HepG2 (cell line): ENCODE results near the gene PYY. TPM values are rescaled to one million over a fixed set of nuclear protein-coding genes. Genes with fewer than 3 reads are reported as not detected.

Source experiments
- ARID4A ChIP-seq: sonication (generic); formaldehyde crosslinking; IDR thresholded peaks from 2 replicates; pipeline ENCODE4 v1.5.0; 2020; ENCODE audit warnings: mild to moderate bottlenecking, missing genetic modification reagents, borderline replicate concordance
- ASH2L ChIP-seq: fragments of 300-600, 200-600 bp; sonication (generic); IDR thresholded peaks from 2 replicates; pipeline ENCODE4 v1.7.0; 2017; ENCODE audit warnings: low read depth, mild to moderate bottlenecking, moderate library complexity, mixed read lengths, low read length; ENCODE audit not compliant: insufficient read length
- ETV5 ChIP-seq: IDR thresholded peaks from 2 replicates; pipeline ENCODE4 v1.6.1; 2018; ENCODE audit warnings: missing biosample characterization, missing genetic modification reagents, inconsistent platforms, borderline replicate concordance
- FOXA3 ChIP-seq: IDR thresholded peaks from 2 replicates; pipeline ENCODE4 v1.6.1; 2016; ENCODE audit warnings: missing genetic modification reagents, missing compliant biosample characterization
- FOXO1 ChIP-seq: sonication (generic); formaldehyde crosslinking; IDR thresholded peaks from 2 replicates; pipeline ENCODE4 v1.4.0; 2020; ENCODE audit warnings: missing genetic modification reagents
- IRF2 ChIP-seq: IDR thresholded peaks from 2 replicates; pipeline ENCODE4 v1.6.1; 2018; ENCODE audit warnings: missing genetic modification reagents, missing compliant biosample characterization
- ZBTB3 ChIP-seq: sonication (generic); formaldehyde crosslinking; IDR thresholded peaks from 2 replicates; pipeline ENCODE4 v1.4.0; 2020; ENCODE audit warnings: low read depth, mild to moderate bottlenecking, moderate library complexity, missing genetic modification reagents, borderline replicate concordance
- ZNF460 ChIP-seq: sonication (generic); formaldehyde crosslinking; IDR thresholded peaks from 2 replicates; pipeline ENCODE4 v1.5.1; 2020; ENCODE audit warnings: missing genetic modification reagents, mild to moderate bottlenecking, borderline replicate concordance
- ZNF503 ChIP-seq: sonication (generic); formaldehyde crosslinking; IDR thresholded peaks from 2 replicates; pipeline ENCODE4 v1.4.0; 2020; ENCODE audit warnings: missing genetic modification reagents
- ZNF574 ChIP-seq: sonication (generic); formaldehyde crosslinking; IDR thresholded peaks from 2 replicates; pipeline ENCODE4 v1.4.0; 2020; ENCODE audit warnings: missing genetic modification reagents
- ZNF609 ChIP-seq: sonication (generic); formaldehyde crosslinking; IDR thresholded peaks from 2 replicates; pipeline ENCODE4 v1.4.0; 2020; ENCODE audit warnings: mild to moderate bottlenecking, missing genetic modification reagents, borderline replicate concordance
- polyA plus RNA-seq, 8 experiments: library from polyadenylated mRNA; depleted of rRNA in 3 of 8; stranded (reverse) in 7 of 8; unstranded in 1 of 8; fragments of >200 nt; fragmentation: Illumina TruSeq in 4 of 8; extraction: Trizol in 4 of 8; gene quantifications; 2 replicates each; pipeline versions ENCODE4 v1.2.1 to v1.2.3, GENCODE V29; 2011 to 2016; ENCODE audit warnings: low read depth in 4 of 8, missing spikeins in 1 of 8, mixed read lengths in 1 of 8; ENCODE audit not compliant: insufficient read depth in 1 of 8
- total RNA-seq, 5 experiments: library from RNA; depleted of rRNA; stranded (reverse); fragments of >200 nt; fragmentation: Illumina TruSeq; extraction: Trizol; gene quantifications; 2 replicates each; pipeline ENCODE4 v1.2.3, GENCODE V29; 2016; ENCODE audit warnings: low read depth in 1 of 5
- TF ChIP-seq, protein P1 (sequence below): IDR thresholded peaks from 2 replicates; pipeline ENCODE4 v1.6.1; 2012; ENCODE audit warnings: inconsistent platforms

PYY gene
- total and polyA plus RNA-seq, 2 of the 13 experiments (the other 11 are each of a cell fraction or from before 2014, with no cell fraction given), result 0.25 TPM; not detected in 1

GRCh38 chr17:43972444-43973212 is 18.9 kb upstream of the PYY start (continued):
- TF ChIP-seq ZNF609 (peak; percentile 24; the same call in 1 of the 2 replicates), ZNF460 (CRISPR knock-in tag) (peak; percentile 97), ARID4A (CRISPR knock-in tag) (peak; percentile 50; the same call in 1 of the 2 replicates), IRF2 (CRISPR knock-in tag) (peak; percentile 45; the same call in 1 of the 2 replicates), ZBTB3 (CRISPR knock-in tag) (peak; percentile 64; the same call in 1 of the 2 replicates), FOXO1 (CRISPR knock-in tag) (peak; percentile 38; the same call in 1 of the 2 replicates), ETV5 (peak; percentile 49; the same call in 1 of the 2 replicates), FOXA3 (peak; percentile 45; the same call in 1 of the 2 replicates), ZNF574 (0 out of 2 replicates have a peak, but pooled peaks have one; percentile 26), ASH2L (peak; percentile 32), ZNF503 (CRISPR knock-in tag) (0 out of 2 replicates have a peak, but pooled peaks have one; percentile 38)
- TF ChIP-seq, protein P1, sequence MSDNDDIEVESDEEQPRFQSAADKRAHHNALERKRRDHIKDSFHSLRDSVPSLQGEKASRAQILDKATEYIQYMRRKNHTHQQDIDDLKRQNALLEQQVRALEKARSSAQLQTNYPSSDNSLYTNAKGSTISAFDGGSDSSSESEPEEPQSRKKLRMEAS, result peak; percentile 23; the same call in 1 of the 2 replicates
